ENCODE results near the gene ATF6B.

Gene ATF6B

GRCh38 chr6:32127717-32128592 lies at the start of gene ATF6B:
ATF6B (minus strand) TSS chr6:32128246; CDS start chr6:32128207, 39 bp downstream.
- DNase-seq (ENCODE audit: low read depth in 1 of 2, low spot score in 1 of 2) = peak; percentile 89 to 95

- no peak for DNase-seq (ENCODE audit: low read depth in 1 of 2, low spot score in 1 of 2)
These were observed 49.2 kb upstream of the ATF6B start for GRCh38 chr6:32177183-32177787.

- no peak for DNase-seq (ENCODE audit: low read depth in 1 of 2, low spot score in 1 of 2)
These were observed 48.6 kb upstream of the ATF6B start for GRCh38 chr6:32176476-32177182.

GRCh38 chr6:32175711-32176475 lies 47.8 kb upstream of the ATF6B start, which contains the start of gene AGPAT1:
AGPAT1 (minus strand) TSS chr6:32176084; CDS start chr6:32171496, 4,588 bp downstream.
- DNase-seq (ENCODE audit: low read depth in 1 of 2, low spot score in 1 of 2) = peak; percentile 91 to 93

GRCh38 chr6:32175322-32175710 lies 47.3 kb upstream of the ATF6B start:
- DNase-seq (ENCODE audit: low read depth in 1 of 2, low spot score in 1 of 2) = no peak

- DNase-seq (ENCODE audit: low read depth in 1 of 2, low spot score in 1 of 2) = no peak
These were observed 46.4 kb upstream of the ATF6B start for GRCh38 chr6:32174416-32174815.

GRCh38 chr6:32173051-32173727 lies 45.1 kb upstream of the ATF6B start:
- DNase-seq (ENCODE audit: low read depth in 1 of 2, low spot score in 1 of 2) = no peak

- DNase-seq (ENCODE audit: low read depth in 1 of 2, low spot score in 1 of 2) = no peak
These were observed 43.2 kb upstream of the ATF6B start for GRCh38 chr6:32171234-32171633.

- no peak for DNase-seq (ENCODE audit: low read depth in 1 of 2, low spot score in 1 of 2)
These were observed 42.2 kb upstream of the ATF6B start for GRCh38 chr6:32170294-32170693.

GRCh38 chr6:32168807-32169591 lies 41.0 kb upstream of the ATF6B start:
- no peak for DNase-seq (ENCODE audit: low read depth in 1 of 2, low spot score in 1 of 2)

- DNase-seq (ENCODE audit: low read depth in 1 of 2, low spot score in 1 of 2) = no peak
These were observed 40.3 kb upstream of the ATF6B start for GRCh38 chr6:32168350-32168749.

- DNase-seq (ENCODE audit: low read depth in 1 of 2, low spot score in 1 of 2) = no peak
These were observed 39.8 kb upstream of the ATF6B start for GRCh38 chr6:32167761-32168262.

GRCh38 chr6:32167154-32167760 lies 39.2 kb upstream of the ATF6B start:
- DNase-seq (ENCODE audit: low read depth in 1 of 2, low spot score in 1 of 2) = no peak

- no peak for DNase-seq (ENCODE audit: low read depth in 1 of 2, low spot score in 1 of 2)
These were observed 38.5 kb upstream of the ATF6B start for GRCh38 chr6:32166411-32167061.

GRCh38 chr6:32164295-32164694 lies 36.2 kb upstream of the ATF6B start, which contains the start of gene EGFL8:
EGFL8 (plus strand) TSS chr6:32164595; CDS start chr6:32166166, 1,571 bp downstream.
- DNase-seq (ENCODE audit: low read depth in 1 of 2, low spot score in 1 of 2) = no peak

- no peak for DNase-seq (ENCODE audit: low read depth in 1 of 2, low spot score in 1 of 2)
These were observed 35.7 kb upstream of the ATF6B start for GRCh38 chr6:32163559-32164258.

- no peak for DNase-seq (ENCODE audit: low read depth in 1 of 2, low spot score in 1 of 2)
These were observed 30.0 kb upstream of the ATF6B start for GRCh38 chr6:32158052-32158451.

GRCh38 chr6:32156891-32157290 lies 28.8 kb upstream of the ATF6B start:
- no peak for DNase-seq (ENCODE audit: low read depth in 1 of 2, low spot score in 1 of 2)
